Transverse colon (tissue), 4 donors: ENCODE measurements around the gene CHST11. TPM values are rescaled to one million over a fixed set of nuclear protein-coding genes. Genes with fewer than 3 reads are reported as not detected.
"Not testable (repeated sequence)": the region's sequence is repeated elsewhere in the genome, so short reads cannot be mapped to it uniquely, and the experiment has no call there.

Source experiments
- DNase-seq: peaks from one replicate; pipeline ENCODE4 v3.0.0-alpha.2; 2019
- H3K27ac ChIP-seq, 4 donors: fragments of 200-600 bp; sonication (generic); 2 replicates each; pipeline ENCODE4 v1.5.1; 2016 to 2018; ENCODE audit warnings: inconsistent platforms in 4 of 4
- H3K27me3 ChIP-seq: fragments of 200-600 bp; sonication (generic); 2 replicates; pipeline ENCODE4 v1.5.1; 2017; ENCODE audit warnings: inconsistent platforms
- H3K36me3 ChIP-seq, 4 donors: fragments of 200-600 bp; sonication (generic); 2 replicates each; pipeline ENCODE4 v1.5.1; 2017 to 2019; ENCODE audit warnings: inconsistent platforms in 4 of 4
- H3K4me1 ChIP-seq, 4 donors: fragments of 200-600 bp; sonication (generic); 2 replicates each; pipeline ENCODE4 v1.5.1; 2017 to 2020; ENCODE audit warnings: inconsistent platforms in 4 of 4
- H3K4me3 ChIP-seq, 4 donors: fragments of 200-600 bp; sonication (generic); 1 replicate in 1 of 4; 2 replicates in 3 of 4; pipeline versions ENCODE4 v1.5.1 to v1.6.1; 2017 to 2019; ENCODE audit warnings: inconsistent platforms in 4 of 4
- H3K9me3 ChIP-seq, 2 donors: fragments of 200-600 bp; sonication (generic); 2 replicates each; pipeline ENCODE4 v1.5.1; 2017 to 2019; ENCODE audit warnings: inconsistent platforms in 2 of 2
- EP300 ChIP-seq: sonication (generic); formaldehyde crosslinking; IDR thresholded peaks from one replicate; pipeline ENCODE4 v1.6.1; 2017; ENCODE audit warnings: antibody characterized with exemption, low read depth
- POLR2A ChIP-seq: fragments of 450-650 bp; IDR thresholded peaks from one replicate; pipeline ENCODE4 v1.6.1; 2016; ENCODE audit warnings: antibody characterized with exemption, mild to moderate bottlenecking, moderate library complexity
- POLR2AphosphoS5 ChIP-seq, 3 donors: sonication (generic); formaldehyde crosslinking; IDR thresholded peaks; one replicate each; pipeline ENCODE4 v1.6.1; 2016; ENCODE audit warnings: antibody characterized with exemption in 3 of 3
- WGBS, 2 donors: methylation state at CpG; one replicate each; pipeline ENCODE4 v1.1.5; 2018; ENCODE audit warnings: low coverage in 1 of 2; 5-methylcytosine and 5-hydroxymethylcytosine counted together
- in situ Hi-C, 4 donors: fragments of 200-750 bp; cut with MboI; loops; one replicate each; pipeline versions ENCODE4 v1.15.0 to v1.15.1; 2017; ENCODE audit warnings: low sequenced_read_pairs in 3 of 4, low pct_ligation_motif_present in 1 of 4, low pct_unique_long_range_greater_than_20kb in 1 of 4
- intact Hi-C: fragments of 100-400 bp; cut with DNase I; formaldehyde crosslinking; loops from one replicate; pipeline ENCODE4 v1.15.1; 2023; ENCODE audit warnings: low total_unique reads
- total RNA-seq, 4 donors: library from RNA; depleted of rRNA; stranded (reverse); fragments of >200 nt; gene quantifications; one replicate each; pipeline ENCODE4 v1.1.0, GENCODE V29; 2016
- TF ChIP-seq, protein P1 (sequence below), 5 experiments: fragments of 200-600 bp in 3 of 5; fragments of 450-650 bp in 2 of 5; sonication (generic) in 3 of 5; IDR thresholded peaks; 1 replicate in 2 of 5; 2 replicates in 3 of 5; pipeline ENCODE4 v1.5.1; 2016 to 2017; ENCODE audit warnings: antibody characterized with exemption in 5 of 5, inconsistent platforms in 3 of 5, mild to moderate bottlenecking in 2 of 5, moderate library complexity in 1 of 5

Gene CHST11
- total RNA-seq, 4 donors from 2014 or later: 4.2 to 123 (median 31.5) TPM

GRCh38 chr12:104522985-104523722 is 66.4 kb downstream of the CHST11 start:
- DNase-seq: no peak
- 35 to 53% methylated on average over 2 to 4 of the region's 4 CpGs for WGBS, 2 donors

DNA sequence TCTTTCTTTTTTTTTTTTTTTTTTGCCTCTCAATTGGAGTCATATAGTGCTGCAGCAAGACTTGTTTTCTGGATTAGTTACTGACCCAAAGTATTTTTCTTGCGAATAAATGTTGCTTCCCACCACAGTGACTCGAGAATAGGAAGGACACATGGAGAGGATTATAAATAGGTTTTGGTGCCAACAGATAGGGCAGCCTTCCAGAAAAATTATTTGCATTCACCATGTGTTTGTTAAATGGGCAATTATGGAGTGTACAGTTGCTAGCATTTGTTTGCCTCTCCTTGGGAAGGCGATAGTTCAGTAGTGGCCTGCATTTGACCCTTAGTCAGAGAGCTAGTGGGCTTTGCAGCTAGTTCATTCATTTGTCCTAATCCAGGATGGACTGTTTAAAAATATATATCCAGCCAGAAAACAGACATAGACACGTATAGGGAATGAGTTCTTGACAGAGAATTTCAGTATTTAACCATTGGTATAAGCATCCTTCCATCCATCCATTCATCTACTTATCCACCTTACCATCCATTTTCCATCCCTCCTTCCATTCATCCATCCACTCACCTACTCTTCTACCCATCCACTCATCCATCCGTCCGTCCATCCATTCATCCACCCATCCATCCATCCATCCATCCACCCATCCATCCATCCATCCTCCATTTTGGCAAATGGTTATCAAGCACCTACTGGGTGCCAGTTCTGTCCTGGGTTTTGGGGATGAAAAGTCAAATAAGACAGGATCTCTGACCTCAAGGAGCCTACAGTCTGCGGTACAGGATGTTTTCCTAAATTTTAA is 67.5 kb downstream of the CHST11 start:
- intact Hi-C loops: no loop called here
- in situ Hi-C loops: no loop called here
- no peak for DNase-seq
- H3K36me3 ChIP-seq: no peaks in the 10 kb centered on the region
- peaks cover 6 to 39% (median 14%) of the 10 kb centered on the region in 4 donors for H3K4me1 ChIP-seq
- WGBS, 2 donors: 65 to 66% methylated on average over 7 of the region's 7 CpGs
- no peak overlapping the region for H3K4me3 ChIP-seq
- H3K27me3 ChIP-seq: no peaks in the 10 kb centered on the region
- no peak overlapping the region for H3K27ac ChIP-seq
- no peak for TF ChIP-seq POLR2A
- no peak for TF ChIP-seq POLR2AphosphoS5 (IDR thresholded peaks at IDR 0.05)
- TF ChIP-seq, protein P1, sequence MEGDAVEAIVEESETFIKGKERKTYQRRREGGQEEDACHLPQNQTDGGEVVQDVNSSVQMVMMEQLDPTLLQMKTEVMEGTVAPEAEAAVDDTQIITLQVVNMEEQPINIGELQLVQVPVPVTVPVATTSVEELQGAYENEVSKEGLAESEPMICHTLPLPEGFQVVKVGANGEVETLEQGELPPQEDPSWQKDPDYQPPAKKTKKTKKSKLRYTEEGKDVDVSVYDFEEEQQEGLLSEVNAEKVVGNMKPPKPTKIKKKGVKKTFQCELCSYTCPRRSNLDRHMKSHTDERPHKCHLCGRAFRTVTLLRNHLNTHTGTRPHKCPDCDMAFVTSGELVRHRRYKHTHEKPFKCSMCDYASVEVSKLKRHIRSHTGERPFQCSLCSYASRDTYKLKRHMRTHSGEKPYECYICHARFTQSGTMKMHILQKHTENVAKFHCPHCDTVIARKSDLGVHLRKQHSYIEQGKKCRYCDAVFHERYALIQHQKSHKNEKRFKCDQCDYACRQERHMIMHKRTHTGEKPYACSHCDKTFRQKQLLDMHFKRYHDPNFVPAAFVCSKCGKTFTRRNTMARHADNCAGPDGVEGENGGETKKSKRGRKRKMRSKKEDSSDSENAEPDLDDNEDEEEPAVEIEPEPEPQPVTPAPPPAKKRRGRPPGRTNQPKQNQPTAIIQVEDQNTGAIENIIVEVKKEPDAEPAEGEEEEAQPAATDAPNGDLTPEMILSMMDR (IDR thresholded peaks at IDR 0.05): no peak
- no peak for TF ChIP-seq EP300
- H3K9me3 ChIP-seq: no peaks in the 10 kb centered on the region

More at GRCh38 chr12:104522985-104523722, 66.4 kb downstream of the CHST11 start:
- intact Hi-C loops: no loop called here
- peaks cover 6 to 41% (median 14%) of the 10 kb centered on the region in 4 donors for H3K4me1 ChIP-seq
- H3K27ac ChIP-seq: peak overlapping the region in 1 of 4 donors; percentile 11
- H3K9me3 ChIP-seq: no peaks in the 10 kb centered on the region
- H3K4me3 ChIP-seq: no peak overlapping the region
- TF ChIP-seq, protein P1 (IDR thresholded peaks at IDR 0.05): no peak
- TF ChIP-seq POLR2AphosphoS5 (IDR thresholded peaks at IDR 0.05) (no peak), POLR2A (no peak), EP300 (no peak)
- no peaks in the 10 kb centered on the region for H3K27me3 ChIP-seq
- no peaks in the 10 kb centered on the region for H3K36me3 ChIP-seq
- in situ Hi-C loops: no loop called here

DNA sequence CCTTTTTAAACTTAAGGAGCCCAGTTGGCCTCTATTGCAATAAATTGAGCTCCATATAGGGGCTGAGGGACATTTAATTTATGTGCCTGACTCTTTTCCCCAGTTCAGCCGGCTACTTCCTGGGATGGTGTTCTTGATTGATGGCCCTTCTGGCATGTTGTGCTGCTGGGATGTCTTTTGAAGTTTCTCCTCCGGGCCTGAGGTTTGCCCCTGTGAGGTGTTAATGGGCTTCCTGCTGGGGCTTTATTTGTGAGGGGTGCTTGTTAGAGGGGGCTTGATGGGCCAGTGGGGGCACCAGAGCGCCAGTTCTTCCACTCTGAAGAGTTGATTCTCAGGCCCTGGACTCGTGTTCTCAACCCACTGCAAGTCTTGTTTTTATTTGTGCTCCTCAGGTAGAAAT is 69.6 kb downstream of the CHST11 start:
- DNase-seq: no peak
- intact Hi-C loops: no loop called here
- Histone ChIP-seq H3K4me3 (no peak overlapping the region), H3K36me3 (no peaks in the 10 kb centered on the region), H3K4me1 (peaks cover 6 to 35% (median 12%) of the 10 kb centered on the region in 4 donors), H3K9me3 (no peaks in the 10 kb centered on the region), H3K27me3 (no peaks in the 10 kb centered on the region), H3K27ac (no peak overlapping the region)
- WGBS, 2 donors: 59% methylated on average over 4 of the region's 4 CpGs; no CpG with 5 or more reads in 1 of the 2 donors
- in situ Hi-C loops: no loop called here
- TF ChIP-seq POLR2A (no peak), EP300 (no peak), POLR2AphosphoS5 (IDR thresholded peaks at IDR 0.05) (no peak)
- TF ChIP-seq, protein P1 (IDR thresholded peaks at IDR 0.05): no peak

- Histone ChIP-seq H3K9me3 (no peaks in the 10 kb centered on the region), H3K36me3 (no peaks in the 10 kb centered on the region), H3K27ac (no peak overlapping the region), H3K4me1 (peaks cover 6 to 35% (median 12%) of the 10 kb centered on the region in 4 donors), H3K27me3 (no peaks in the 10 kb centered on the region), H3K4me3 (no peak overlapping the region)
- WGBS, 2 donors: 87% methylated on average over 6 of the region's 6 CpGs; no CpG with 5 or more reads in 1 of the 2 donors
- TF ChIP-seq EP300: no peak
- TF ChIP-seq, protein P1 (IDR thresholded peaks at IDR 0.05): no peak
- no peak for TF ChIP-seq POLR2A
- TF ChIP-seq POLR2AphosphoS5 (IDR thresholded peaks at IDR 0.05): no peak
- in situ Hi-C loops: no loop called here
- intact Hi-C loops: no loop called here
- DNase-seq: no peak
These were observed 70.0 kb downstream of the CHST11 start for GRCh38 chr12:104526751-104527150.

GRCh38 chr12:104527653-104528052 is 70.9 kb downstream of the CHST11 start:
- in situ Hi-C loops, intact Hi-C loops: not testable (repeated sequence)
- WGBS, 2 donors: 81 to 83% methylated on average over 2 to 5 of the region's 5 CpGs

More at GRCh38 chr12:104527653-104528052, 70.9 kb downstream of the CHST11 start:
- H3K4me1 ChIP-seq: peaks cover 6 to 31% (median 12%) of the 10 kb centered on the region in 4 donors
- not testable (repeated sequence) for H3K36me3 ChIP-seq, H3K27ac ChIP-seq, H3K9me3 ChIP-seq, H3K27me3 ChIP-seq, H3K4me3 ChIP-seq, DNase-seq
